ENCODE measurements around the gene IWS1.

IWS1 gene

DNA sequence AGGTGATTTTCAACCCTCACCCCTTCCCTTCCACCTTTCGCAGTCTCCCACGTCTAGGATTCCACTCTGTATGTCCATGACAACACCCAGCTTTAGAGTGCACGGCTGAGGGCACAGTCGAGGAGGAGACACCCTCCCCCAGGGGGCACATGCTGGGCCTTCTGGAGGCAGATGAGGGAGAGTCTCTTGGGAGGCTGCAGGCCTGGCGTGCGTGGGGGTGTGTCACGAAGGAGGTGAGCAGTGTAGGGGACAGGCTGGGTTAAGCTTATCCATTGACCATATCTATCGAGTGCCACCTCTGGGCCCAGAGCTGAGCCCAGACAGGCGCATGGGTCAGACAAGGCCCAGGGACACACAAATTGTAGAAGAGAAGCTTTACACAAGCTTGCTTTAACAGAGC is 89.2 kb downstream of the IWS1 start:
- H3K4me3 ChIP-seq (ENCODE audit: control insufficient read depth in 1 of 7, extremely low read depth in 1 of 7, insufficient read depth in 4 of 7, low read depth in 2 of 7, low read length in 6 of 7): no peak overlapping the region
- H3K27me3 ChIP-seq (replicated peaks in 2 of 5; ENCODE audit: control insufficient read depth in 4 of 5, insufficient read depth in 5 of 5, low read length in 4 of 5): no peaks in the 10 kb centered on the region
- no peak overlapping the region for H3K27ac ChIP-seq (ENCODE audit: insufficient read depth in 1 of 2, low read depth in 1 of 2, low read length in 2 of 2, poor library complexity in 1 of 2, severe bottlenecking in 2 of 2)
- H3K4me1 ChIP-seq (ENCODE audit: control extremely low read depth in 1 of 4, control insufficient read depth in 4 of 4, insufficient read depth in 4 of 4, low read length in 3 of 4): no peaks in the 10 kb centered on the region
- peaks cover 0 to 12% (median 4%) of the 10 kb centered on the region in 5 experiments for H3K9me3 ChIP-seq (ENCODE audit: control extremely low read depth in 1 of 5, control insufficient read depth in 4 of 5, insufficient read depth in 2 of 5, low read depth in 1 of 5, low read length in 4 of 5)
- no peak for DNase-seq
- no peaks in the 10 kb centered on the region for H3K36me3 ChIP-seq (ENCODE audit: control insufficient read depth in 4 of 4, insufficient read depth in 4 of 4, low read length in 3 of 4)
- ChIA-PET CTCF (interaction anchor here (0.9 to 2.3 kb wide), 3 partner anchors 12 to 22 kb away, joined by 3 to 10 read pairs (median 6); no protein-coding TSS in a partner anchor), POLR2A (no interaction called here)
- WGBS (ENCODE audit: insufficient coverage): 95% methylated on average over 7 of the region's 9 CpGs

DNA sequence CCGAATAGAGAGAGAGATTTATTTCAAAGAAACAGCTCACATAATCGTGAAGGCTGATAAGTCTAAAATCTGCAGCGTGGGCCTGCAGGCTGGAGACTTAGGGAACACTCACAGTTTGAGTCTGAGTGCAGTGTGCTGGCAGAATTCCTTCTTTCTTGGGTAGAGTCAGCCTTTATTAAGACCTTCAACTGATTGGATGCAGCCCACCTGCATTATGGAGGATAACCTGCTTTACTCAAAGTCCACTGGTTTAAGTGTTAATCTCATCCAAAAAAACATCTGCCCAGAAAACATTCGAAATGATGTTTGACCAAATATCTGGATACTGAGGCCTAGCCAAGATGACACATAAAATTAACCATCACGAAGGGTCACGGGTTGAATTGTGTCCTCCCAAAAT is 91.8 kb downstream of the IWS1 start:
- no peak overlapping the region for H3K27ac ChIP-seq (ENCODE audit: insufficient read depth in 1 of 2, low read depth in 1 of 2, low read length in 2 of 2, poor library complexity in 1 of 2, severe bottlenecking in 2 of 2)
- no peak overlapping the region for H3K4me3 ChIP-seq (ENCODE audit: control insufficient read depth in 1 of 7, extremely low read depth in 1 of 7, insufficient read depth in 4 of 7, low read depth in 2 of 7, low read length in 6 of 7)
- no peak for DNase-seq
- no peaks in the 10 kb centered on the region for H3K4me1 ChIP-seq (ENCODE audit: control extremely low read depth in 1 of 4, control insufficient read depth in 4 of 4, insufficient read depth in 4 of 4, low read length in 3 of 4)
- H3K9me3 ChIP-seq (ENCODE audit: control extremely low read depth in 1 of 5, control insufficient read depth in 4 of 5, insufficient read depth in 2 of 5, low read depth in 1 of 5, low read length in 4 of 5): peaks cover 0 to 3% (median 0%) of the 10 kb centered on the region in 5 experiments
- ChIA-PET POLR2A (no interaction called here), CTCF (interaction anchor here (1.1 to 2.4 kb wide), 2 partner anchors 19 to 42 kb away, joined by 3 to 10 read pairs; no protein-coding TSS in a partner anchor)
- peaks cover 0 to 3% (median 0%) of the 10 kb centered on the region in 4 experiments for H3K36me3 ChIP-seq (ENCODE audit: control insufficient read depth in 4 of 4, insufficient read depth in 4 of 4, low read length in 3 of 4)
- WGBS (ENCODE audit: insufficient coverage): 98% methylated on average over 5 of the region's 6 CpGs
- H3K27me3 ChIP-seq (replicated peaks in 2 of 5; ENCODE audit: control insufficient read depth in 4 of 5, insufficient read depth in 5 of 5, low read length in 4 of 5): no peaks in the 10 kb centered on the region

DNA sequence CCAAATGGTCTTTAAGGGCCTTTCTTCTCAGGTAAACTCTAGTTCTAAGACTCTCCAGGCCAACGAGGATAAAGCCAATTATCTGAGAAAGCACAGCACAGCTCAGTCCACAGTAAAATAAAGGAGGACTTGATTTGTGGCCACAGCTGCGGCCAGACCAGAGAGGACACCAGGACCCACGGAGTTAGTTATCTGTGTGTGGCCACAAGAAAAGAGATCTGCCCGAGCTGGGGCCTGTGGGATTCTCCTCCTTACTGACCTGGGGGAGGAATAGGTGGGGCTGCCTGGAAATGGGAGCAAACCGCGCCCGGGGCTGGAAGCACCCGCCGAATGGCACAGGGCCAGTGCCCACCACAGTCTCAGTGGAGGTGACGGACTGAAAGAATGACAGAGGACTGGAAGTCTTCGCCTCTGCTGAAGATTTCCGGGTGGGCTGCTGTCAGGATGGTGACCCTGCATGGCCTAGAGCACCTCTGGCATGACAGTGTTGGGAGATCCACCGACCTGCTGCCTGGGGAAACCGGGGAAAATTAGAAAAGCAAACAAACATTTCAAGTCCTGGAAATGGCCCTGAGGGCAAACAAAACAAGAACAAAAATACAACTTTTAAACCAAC is 94.8 kb downstream of the IWS1 start:
- CTCF ChIA-PET: no interaction called here
- H3K4me3 ChIP-seq (ENCODE audit: control insufficient read depth in 1 of 7, extremely low read depth in 1 of 7, insufficient read depth in 4 of 7, low read depth in 2 of 7, low read length in 6 of 7): no peak overlapping the region
- WGBS (ENCODE audit: insufficient coverage): 91% methylated on average over 13 of the region's 14 CpGs

More for the DNA sequence above, 94.8 kb downstream of the IWS1 start:
- Histone ChIP-seq H3K9me3 (ENCODE audit: control extremely low read depth in 1 of 5, control insufficient read depth in 4 of 5, insufficient read depth in 2 of 5, low read depth in 1 of 5, low read length in 4 of 5) (no peaks in the 10 kb centered on the region), H3K27me3 (replicated peaks in 2 of 5; ENCODE audit: control insufficient read depth in 4 of 5, insufficient read depth in 5 of 5, low read length in 4 of 5) (no peaks in the 10 kb centered on the region), H3K27ac (ENCODE audit: insufficient read depth in 1 of 2, low read depth in 1 of 2, low read length in 2 of 2, poor library complexity in 1 of 2, severe bottlenecking in 2 of 2) (no peak overlapping the region), H3K36me3 (ENCODE audit: control insufficient read depth in 4 of 4, insufficient read depth in 4 of 4, low read length in 3 of 4) (peaks cover 0 to 3% (median 0%) of the 10 kb centered on the region in 4 experiments), H3K4me1 (ENCODE audit: control extremely low read depth in 1 of 4, control insufficient read depth in 4 of 4, insufficient read depth in 4 of 4, low read length in 3 of 4) (no peaks in the 10 kb centered on the region)
- DNase-seq: no peak
- POLR2A ChIA-PET: no interaction called here

Data from common myeloid progenitor, CD34-positive (primary cell).